Neural cell (in vitro differentiated cells): ENCODE data around the gene ALK. TPM values are rescaled to one million over a fixed set of nuclear protein-coding genes. Genes with fewer than 3 reads are reported as not detected.

ENCODE experiments used
- H2AFZ ChIP-seq: fragments of 200-600, 300-800 bp; sonication (generic), shearing (Covaris generic); 2 replicates; pipeline ENCODE4 v1.6.0; 2014; ENCODE audit warnings: low read depth, mild to moderate bottlenecking, antibody characterized with exemption, low read length, moderate library complexity
- H3F3A ChIP-seq: fragments of 200-600 bp; shearing (Covaris generic); 2 replicates; pipeline ENCODE4 v1.6.1; 2016; ENCODE audit warnings: mild to moderate bottlenecking, moderate library complexity, mixed read lengths, antibody characterized with exemption, low read length; ENCODE audit not compliant: insufficient read depth, poor library complexity, severe bottlenecking
- H3K27ac ChIP-seq: fragments of 200-600, 300-800 bp; sonication (generic), shearing (Covaris generic); 2 replicates; pipeline ENCODE4 v1.5.1; 2014; ENCODE audit warnings: mild to moderate bottlenecking, low read length, moderate library complexity
- H3K27me3 ChIP-seq: fragments of 300-800, 200-600 bp; sonication (generic), shearing (Covaris generic); 2 replicates; pipeline ENCODE4 v1.6.0; 2014; ENCODE audit warnings: mild to moderate bottlenecking, low read depth, low read length, moderate library complexity; ENCODE audit not compliant: insufficient read depth
- H3K36me3 ChIP-seq: fragments of 300-800, 200-600 bp; sonication (generic), shearing (Covaris generic); 2 replicates; pipeline ENCODE4 v1.5.1; 2014; ENCODE audit warnings: mild to moderate bottlenecking, antibody characterized with exemption, low read length, moderate library complexity; ENCODE audit not compliant: insufficient read depth
- H3K4me2 ChIP-seq: fragments of 300-800, 200-600 bp; sonication (generic), shearing (Covaris generic); 2 replicates; pipeline ENCODE4 v1.6.0; 2014; ENCODE audit warnings: mild to moderate bottlenecking, low read length
- H3K4me3 ChIP-seq: fragments of 300-800, 200-600 bp; sonication (generic), shearing (Covaris generic); 2 replicates; pipeline ENCODE4 v1.5.1; 2014; ENCODE audit warnings: mild to moderate bottlenecking, low read length, moderate library complexity
- H3K79me2 ChIP-seq: fragments of 200-600 bp; shearing (Covaris generic); replicated peaks from 2 replicates; pipeline ENCODE4 v1.6.0; 2014; ENCODE audit warnings: mild to moderate bottlenecking, low read length, moderate library complexity; ENCODE audit not compliant: insufficient read depth
- H3K9ac ChIP-seq: fragments of 300-800, 200-600 bp; sonication (generic), shearing (Covaris generic); 2 replicates; pipeline ENCODE4 v1.6.1; 2016; ENCODE audit warnings: mild to moderate bottlenecking, low read length, mixed read lengths
- H3K9me2 ChIP-seq: fragments of 200-600 bp; shearing (Covaris generic); 2 replicates; pipeline ENCODE4 v1.6.1; 2016; ENCODE audit warnings: mild to moderate bottlenecking, low read length, mixed read lengths; ENCODE audit not compliant: insufficient read depth
- H3K9me3 ChIP-seq: fragments of 200-600, 300-800 bp; sonication (generic), shearing (Covaris generic); 2 replicates; pipeline ENCODE4 v1.6.1; 2016; ENCODE audit warnings: mild to moderate bottlenecking, mixed run types, low read length, moderate library complexity, mixed read lengths
- H4K20me1 ChIP-seq: fragments of 200-600 bp; shearing (Covaris generic); 2 replicates; pipeline ENCODE4 v1.6.1; 2016; ENCODE audit warnings: mild to moderate bottlenecking, mixed run types; ENCODE audit not compliant: insufficient read depth
- EP300 ChIP-seq: fragments of 450-650 bp; conservative IDR thresholded peaks from 2 replicates; pipeline ENCODE4 v1.6.1; 2014; ENCODE audit warnings: antibody characterized with exemption, mild to moderate bottlenecking, moderate library complexity; ENCODE audit not compliant: poor library complexity, severe bottlenecking
- EZH2 ChIP-seq: fragments of 200-600, 300-800 bp; shearing (Covaris generic), sonication (generic); IDR thresholded peaks from 2 replicates; pipeline ENCODE4 v1.6.1; 2014; ENCODE audit warnings: antibody characterized with exemption, low read length, borderline replicate concordance, mild to moderate bottlenecking; ENCODE audit not compliant: insufficient read depth, poor library complexity, severe bottlenecking
- MXI1 ChIP-seq: fragments of 450-650 bp; conservative IDR thresholded peaks from 2 replicates; pipeline ENCODE4 v1.6.1; 2014; ENCODE audit warnings: antibody characterized with exemption, mild to moderate bottlenecking; ENCODE audit not compliant: poor library complexity, severe bottlenecking
- POLR2AphosphoS5 ChIP-seq: IDR thresholded peaks from 2 replicates; pipeline ENCODE4 v1.6.1; 2012
- RAD21 ChIP-seq: fragments of 450-650 bp; conservative IDR thresholded peaks from 2 replicates; pipeline ENCODE4 v1.6.1; 2014; ENCODE audit warnings: antibody characterized with exemption, mild to moderate bottlenecking, moderate library complexity
- REST ChIP-seq: IDR thresholded peaks from 2 replicates; pipeline ENCODE4 v1.6.1; 2012; ENCODE audit warnings: borderline replicate concordance
- SMC3 ChIP-seq: fragments of 450-650 bp; conservative IDR thresholded peaks from 2 replicates; pipeline ENCODE4 v1.6.1; 2014; ENCODE audit warnings: antibody characterized with exemption, mild to moderate bottlenecking, moderate library complexity; ENCODE audit not compliant: poor library complexity
- TAF1 ChIP-seq: IDR thresholded peaks from 2 replicates; pipeline ENCODE4 v1.6.1; 2012; ENCODE audit warnings: low read depth
- polyA plus RNA-seq: library from polyadenylated mRNA; depleted of rRNA; stranded (reverse); fragments of >200 nt; gene quantifications from 2 replicates; pipeline ENCODE4 v1.2.3, GENCODE V29; 2014
- TF ChIP-seq, protein P1 (sequence below): fragments of 450-650 bp; IDR thresholded peaks from 2 replicates; pipeline ENCODE4 v1.5.1; 2014; ENCODE audit warnings: antibody characterized with exemption, mild to moderate bottlenecking, moderate library complexity; ENCODE audit not compliant: poor library complexity, severe bottlenecking

Gene ALK
- polyA plus RNA-seq, 1 donor from 2014 or later, result 7.1 TPM

DNA sequence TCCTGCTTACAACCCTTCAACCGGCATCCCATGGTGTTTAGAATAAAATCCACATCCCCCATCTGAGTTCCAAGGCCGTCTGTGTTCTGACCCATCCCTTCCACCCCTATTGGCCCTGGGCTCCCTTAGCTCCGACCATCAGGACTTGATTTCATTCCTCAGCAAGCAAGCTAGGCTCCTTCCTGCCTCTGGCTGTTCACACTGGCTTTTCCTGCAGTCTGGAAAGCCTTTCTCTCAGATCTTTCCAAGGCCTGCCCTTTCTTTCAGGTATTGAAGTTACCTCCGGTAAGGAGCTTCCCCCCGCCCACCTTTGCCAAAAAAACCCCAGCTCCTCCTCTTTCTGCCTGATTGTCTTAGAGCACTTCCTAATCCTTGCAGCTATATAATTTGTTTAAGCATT lies 719.4 kb downstream of the ALK start:
- no peaks in the 10 kb centered on the region for H3K9me2 ChIP-seq
- H3K27ac ChIP-seq, result no peak overlapping the region
- no peaks in the 10 kb centered on the region for H4K20me1 ChIP-seq
- TF ChIP-seq POLR2AphosphoS5 (no peak), RAD21 (no peak), REST (no peak), MXI1 (no peak), SMC3 (no peak), EP300 (no peak), TAF1 (no peak), EZH2 (no peak)
- TF ChIP-seq, protein P1, sequence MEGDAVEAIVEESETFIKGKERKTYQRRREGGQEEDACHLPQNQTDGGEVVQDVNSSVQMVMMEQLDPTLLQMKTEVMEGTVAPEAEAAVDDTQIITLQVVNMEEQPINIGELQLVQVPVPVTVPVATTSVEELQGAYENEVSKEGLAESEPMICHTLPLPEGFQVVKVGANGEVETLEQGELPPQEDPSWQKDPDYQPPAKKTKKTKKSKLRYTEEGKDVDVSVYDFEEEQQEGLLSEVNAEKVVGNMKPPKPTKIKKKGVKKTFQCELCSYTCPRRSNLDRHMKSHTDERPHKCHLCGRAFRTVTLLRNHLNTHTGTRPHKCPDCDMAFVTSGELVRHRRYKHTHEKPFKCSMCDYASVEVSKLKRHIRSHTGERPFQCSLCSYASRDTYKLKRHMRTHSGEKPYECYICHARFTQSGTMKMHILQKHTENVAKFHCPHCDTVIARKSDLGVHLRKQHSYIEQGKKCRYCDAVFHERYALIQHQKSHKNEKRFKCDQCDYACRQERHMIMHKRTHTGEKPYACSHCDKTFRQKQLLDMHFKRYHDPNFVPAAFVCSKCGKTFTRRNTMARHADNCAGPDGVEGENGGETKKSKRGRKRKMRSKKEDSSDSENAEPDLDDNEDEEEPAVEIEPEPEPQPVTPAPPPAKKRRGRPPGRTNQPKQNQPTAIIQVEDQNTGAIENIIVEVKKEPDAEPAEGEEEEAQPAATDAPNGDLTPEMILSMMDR, result no peak
- no peaks in the 10 kb centered on the region for H3K9me3 ChIP-seq
- H3K9ac ChIP-seq, result no peak overlapping the region
- no peak overlapping the region for H3K4me2 ChIP-seq
- no peaks in the 10 kb centered on the region for H3K79me2 ChIP-seq
- H3K36me3 ChIP-seq, result no peaks in the 10 kb centered on the region
- no peaks in the 10 kb centered on the region for H3K27me3 ChIP-seq
- H2AFZ ChIP-seq, result no peak overlapping the region
- no peak overlapping the region for H3K4me3 ChIP-seq
- H3F3A ChIP-seq, result no peaks in the 10 kb centered on the region

DNA sequence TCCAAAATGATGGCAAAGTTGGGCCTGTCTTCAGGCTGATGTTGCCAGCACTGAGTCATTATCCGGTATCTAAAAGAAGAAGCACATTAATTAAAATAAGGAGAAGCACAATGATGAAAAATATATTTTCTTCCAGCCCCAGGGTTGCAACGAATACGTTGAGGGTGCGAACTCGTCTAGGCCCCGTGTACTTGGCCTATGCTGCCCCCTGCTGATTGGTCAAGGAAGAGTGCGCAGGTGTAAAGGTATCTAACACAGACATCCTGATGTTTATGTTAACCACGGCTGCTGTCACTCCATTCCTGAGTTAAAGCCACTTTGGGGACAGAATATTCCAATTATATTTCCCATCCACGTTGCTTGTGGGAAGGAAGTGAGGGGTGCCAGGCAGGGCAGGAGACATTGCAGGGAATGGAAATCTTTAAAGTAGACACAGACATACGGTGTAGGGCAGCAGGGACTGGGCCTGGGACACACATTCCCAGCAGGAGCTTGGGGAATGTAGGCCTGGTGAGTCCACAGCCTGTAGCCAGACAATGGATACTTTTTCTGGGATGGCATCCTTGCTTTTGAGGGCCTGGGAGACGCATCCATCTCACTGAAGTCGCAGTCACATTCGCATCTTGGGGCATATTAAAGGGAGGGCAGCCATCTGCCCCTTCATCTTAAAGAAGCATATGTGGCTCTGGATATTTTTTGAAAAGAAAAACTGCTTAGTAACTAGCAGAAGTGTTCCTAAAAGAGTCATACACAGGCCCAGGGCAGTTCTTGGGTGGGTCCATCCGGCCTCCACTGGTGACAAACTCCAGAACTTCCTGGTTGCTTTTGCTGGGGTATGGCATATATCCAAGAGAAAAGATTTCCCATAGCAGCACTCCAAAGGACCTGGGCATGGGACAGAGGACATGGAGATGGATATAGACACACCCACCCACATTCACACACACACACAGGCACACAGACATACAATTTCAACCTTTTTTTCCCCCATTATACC lies 724.3 kb downstream of the ALK start:
- H3K79me2 ChIP-seq, result no peaks in the 10 kb centered on the region
- no peaks in the 10 kb centered on the region for H3K27me3 ChIP-seq
- H3K36me3 ChIP-seq, result no peaks in the 10 kb centered on the region
- H2AFZ ChIP-seq, result no peak overlapping the region
- TF ChIP-seq REST (no peak), RAD21 (peak; percentile 91), MXI1 (no peak), EZH2 (no peak), EP300 (no peak), TAF1 (no peak), POLR2AphosphoS5 (no peak), SMC3 (peak; percentile 94)
- TF ChIP-seq, protein P1, result peak; percentile 86
- no peak overlapping the region for H3K27ac ChIP-seq
- H3K9me3 ChIP-seq, result no peaks in the 10 kb centered on the region
- H4K20me1 ChIP-seq, result no peaks in the 10 kb centered on the region
- H3K4me2 ChIP-seq, result no peak overlapping the region
- no peak overlapping the region for H3K4me3 ChIP-seq
- no peak overlapping the region for H3K9ac ChIP-seq
- H3K9me2 ChIP-seq, result no peaks in the 10 kb centered on the region
- no peaks in the 10 kb centered on the region for H3F3A ChIP-seq
